Astrocyte (in vitro differentiated cells and primary cell): Measurements from ENCODE around the gene CDK4.

Source experiments
- EZH2 ChIP-seq: IDR thresholded peaks from 2 replicates; pipeline ENCODE4 v1.6.1; 2012; ENCODE audit warnings: mild to moderate bottlenecking, low read length, inconsistent platforms; ENCODE audit not compliant: insufficient read depth
- TF ChIP-seq, protein P1 (sequence below): IDR thresholded peaks from 2 replicates; pipeline ENCODE4 v1.5.1; 2011; ENCODE audit warnings: low read depth, mild to moderate bottlenecking, inconsistent platforms, low read length, moderate library complexity; ENCODE audit not compliant: insufficient read depth

- TF ChIP-seq, protein P1, sequence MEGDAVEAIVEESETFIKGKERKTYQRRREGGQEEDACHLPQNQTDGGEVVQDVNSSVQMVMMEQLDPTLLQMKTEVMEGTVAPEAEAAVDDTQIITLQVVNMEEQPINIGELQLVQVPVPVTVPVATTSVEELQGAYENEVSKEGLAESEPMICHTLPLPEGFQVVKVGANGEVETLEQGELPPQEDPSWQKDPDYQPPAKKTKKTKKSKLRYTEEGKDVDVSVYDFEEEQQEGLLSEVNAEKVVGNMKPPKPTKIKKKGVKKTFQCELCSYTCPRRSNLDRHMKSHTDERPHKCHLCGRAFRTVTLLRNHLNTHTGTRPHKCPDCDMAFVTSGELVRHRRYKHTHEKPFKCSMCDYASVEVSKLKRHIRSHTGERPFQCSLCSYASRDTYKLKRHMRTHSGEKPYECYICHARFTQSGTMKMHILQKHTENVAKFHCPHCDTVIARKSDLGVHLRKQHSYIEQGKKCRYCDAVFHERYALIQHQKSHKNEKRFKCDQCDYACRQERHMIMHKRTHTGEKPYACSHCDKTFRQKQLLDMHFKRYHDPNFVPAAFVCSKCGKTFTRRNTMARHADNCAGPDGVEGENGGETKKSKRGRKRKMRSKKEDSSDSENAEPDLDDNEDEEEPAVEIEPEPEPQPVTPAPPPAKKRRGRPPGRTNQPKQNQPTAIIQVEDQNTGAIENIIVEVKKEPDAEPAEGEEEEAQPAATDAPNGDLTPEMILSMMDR: no peak
- no peak for TF ChIP-seq EZH2
Measured at GRCh38 chr12:57713209-57713608, 38.9 kb downstream of the CDK4 start.
